Posterior vena cava (tissue), 2 donors: ENCODE results near the gene RBP2. TPM values are rescaled to one million over a fixed set of nuclear protein-coding genes. Genes with fewer than 3 reads are reported as not detected.

Source experiments
- DNase-seq: peaks from one replicate; pipeline ENCODE4 v3.0.0-alpha.2; 2020; ENCODE audit warnings: low spot score
- intact Hi-C, 2 donors: fragments of 100-400 bp; cut with DNase I; formaldehyde crosslinking; loops; one replicate each; pipeline versions ENCODE4 v1.14.1 to v1.14.2; 2022 to 2023
- total RNA-seq, 2 donors: library from RNA; stranded (reverse); fragmentation: NEBNext Ultra II Directional; extraction: Animal tissue kit (Norgen Biotek cat#: 25700); gene quantifications; one replicate each; pipeline ENCODE4 v1.2.1, GENCODE V29; 2021
- donor health status: DM: yes; HTN: yes; CAD: no.
- donor health status: DM: yes; HTN: yes; CAD: no.

RBP2 gene
- total RNA-seq, 2 donors from 2014 or later, result 1.1 TPM; not detected in 1

- DNase-seq, result no peak
- intact Hi-C loops, result no loop called here
These were observed 14.8 kb upstream of the RBP2 start for GRCh38 chr3:139491027-139491700.

GRCh38 chr3:139482206-139482605 is 5.9 kb upstream of the RBP2 start:
- intact Hi-C loops, result no loop called here
- no peak for DNase-seq

- DNase-seq, result no peak
- intact Hi-C loops, result no loop called here
These were observed 4.8 kb upstream of the RBP2 start for GRCh38 chr3:139481116-139481515.

- intact Hi-C loops, result no loop called here
- DNase-seq, result no peak
These were observed 4.3 kb upstream of the RBP2 start for GRCh38 chr3:139480585-139480984.

GRCh38 chr3:139477710-139478640 is 1.7 kb upstream of the RBP2 start:
- DNase-seq, result no peak
- intact Hi-C loops, result no loop called here

- no peak for DNase-seq
- intact Hi-C loops, result no loop called here
These were observed 3.1 kb downstream of the RBP2 start for GRCh38 chr3:139473155-139473771.

- intact Hi-C loops, result no loop called here
These were observed 3.8 kb downstream of the RBP2 start for GRCh38 chr3:139472380-139473010.

GRCh38 chr3:139470199-139470598 is 6.1 kb downstream of the RBP2 start:
- DNase-seq, result no peak
- intact Hi-C loops, result no loop called here

More at GRCh38 chr3:139472380-139473010, 3.8 kb downstream of the RBP2 start:
- DNase-seq, result no peak

- intact Hi-C loops, result no loop called here
- no peak for DNase-seq
These were observed 7.9 kb downstream of the RBP2 start for GRCh38 chr3:139468399-139468798.

- intact Hi-C loops, result no loop called here
- DNase-seq, result no peak
These were observed 10.0 kb downstream of the RBP2 start for GRCh38 chr3:139466360-139466759.

- intact Hi-C loops, result no loop called here
- DNase-seq, result no peak
These were observed 10.7 kb downstream of the RBP2 start for GRCh38 chr3:139465636-139466035.

GRCh38 chr3:139463466-139463865 is 12.8 kb downstream of the RBP2 start:
- no peak for DNase-seq
- intact Hi-C loops, result no loop called here

- DNase-seq, result no peak
- intact Hi-C loops, result no loop called here
These were observed 15.8 kb downstream of the RBP2 start for GRCh38 chr3:139460529-139460928.

GRCh38 chr3:139460076-139460475 is 16.2 kb downstream of the RBP2 start:
- DNase-seq, result no peak
- intact Hi-C loops, result no loop called here

GRCh38 chr3:139458348-139458747 is 18.0 kb downstream of the RBP2 start:
- intact Hi-C loops, result no loop called here
- DNase-seq, result no peak

GRCh38 chr3:139457066-139457465 is 19.2 kb downstream of the RBP2 start:
- DNase-seq, result no peak
- intact Hi-C loops, result no loop called here

GRCh38 chr3:139456386-139456785 is 19.9 kb downstream of the RBP2 start:
- intact Hi-C loops, result no loop called here
- no peak for DNase-seq

- intact Hi-C loops, result no loop called here
- no peak for DNase-seq
These were observed 20.5 kb downstream of the RBP2 start for GRCh38 chr3:139455855-139456254.

- DNase-seq, result no peak
- intact Hi-C loops, result no loop called here
These were observed 21.1 kb downstream of the RBP2 start for GRCh38 chr3:139455206-139455605.

GRCh38 chr3:139454346-139454745 is 22.0 kb downstream of the RBP2 start:
- intact Hi-C loops, result no loop called here
- no peak for DNase-seq
